Measurements from ENCODE around the gene KCNAB1.

DNA sequence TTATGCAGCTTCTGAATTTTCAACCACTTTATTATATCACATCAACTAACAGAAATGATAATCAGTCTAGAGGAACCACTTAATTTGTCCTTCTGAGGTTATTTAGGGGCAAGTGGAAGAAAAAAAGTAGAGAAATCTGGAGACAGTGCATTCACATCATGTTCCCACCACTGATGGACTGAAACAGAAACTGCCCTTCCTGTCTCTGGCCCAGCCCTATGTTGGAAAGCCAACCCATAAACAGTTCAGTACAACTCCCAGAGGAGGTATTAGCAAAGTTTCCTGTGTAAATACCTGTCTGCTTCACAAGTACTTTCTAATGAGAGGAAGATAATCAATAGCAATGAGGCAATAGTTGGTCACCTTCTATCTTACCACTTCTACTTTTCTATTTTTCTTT, 228.7 kb downstream of the KCNAB1 start:
- TF ChIP-seq, protein P1, sequence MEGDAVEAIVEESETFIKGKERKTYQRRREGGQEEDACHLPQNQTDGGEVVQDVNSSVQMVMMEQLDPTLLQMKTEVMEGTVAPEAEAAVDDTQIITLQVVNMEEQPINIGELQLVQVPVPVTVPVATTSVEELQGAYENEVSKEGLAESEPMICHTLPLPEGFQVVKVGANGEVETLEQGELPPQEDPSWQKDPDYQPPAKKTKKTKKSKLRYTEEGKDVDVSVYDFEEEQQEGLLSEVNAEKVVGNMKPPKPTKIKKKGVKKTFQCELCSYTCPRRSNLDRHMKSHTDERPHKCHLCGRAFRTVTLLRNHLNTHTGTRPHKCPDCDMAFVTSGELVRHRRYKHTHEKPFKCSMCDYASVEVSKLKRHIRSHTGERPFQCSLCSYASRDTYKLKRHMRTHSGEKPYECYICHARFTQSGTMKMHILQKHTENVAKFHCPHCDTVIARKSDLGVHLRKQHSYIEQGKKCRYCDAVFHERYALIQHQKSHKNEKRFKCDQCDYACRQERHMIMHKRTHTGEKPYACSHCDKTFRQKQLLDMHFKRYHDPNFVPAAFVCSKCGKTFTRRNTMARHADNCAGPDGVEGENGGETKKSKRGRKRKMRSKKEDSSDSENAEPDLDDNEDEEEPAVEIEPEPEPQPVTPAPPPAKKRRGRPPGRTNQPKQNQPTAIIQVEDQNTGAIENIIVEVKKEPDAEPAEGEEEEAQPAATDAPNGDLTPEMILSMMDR (IDR thresholded peaks at IDR 0.05), result no peak
- TF ChIP-seq EZH2 (IDR thresholded peaks at IDR 0.05; ENCODE audit: borderline replicate concordance, insufficient read depth, low read depth, low read length, poor library complexity, severe bottlenecking), result no peak

Measured in B cell (primary cell).